CD4-positive, alpha-beta T cell treated with Interleukin-6 at 100 ng/mL for 8 hours (primary cell): Measurements from ENCODE around the gene SLC45A1.

Source experiments
- DNase-seq: peaks from one replicate; pipeline ENCODE4 v3.0.0-alpha.2; 2020; ENCODE audit warnings: mixed read lengths, low spot score

Gene SLC45A1

GRCh38 chr1:8384577-8384976 lies 66.7 kb downstream of the SLC45A1 start:
- no peak for DNase-seq

GRCh38 chr1:8386247-8386646 lies 68.3 kb downstream of the SLC45A1 start:
- no peak for DNase-seq

- DNase-seq: no peak
Observed at GRCh38 chr1:8388732-8389562, 71.0 kb downstream of the SLC45A1 start.

GRCh38 chr1:8389958-8390535 lies 72.1 kb downstream of the SLC45A1 start:
- no peak for DNase-seq

GRCh38 chr1:8390707-8391106 lies 72.8 kb downstream of the SLC45A1 start:
- DNase-seq: no peak

- no peak for DNase-seq
Observed at GRCh38 chr1:8392522-8392921, 74.6 kb downstream of the SLC45A1 start.
